HG02759 (cell line): ENCODE data around the gene SCAMP5.

ENCODE experiments used
- ATAC-seq: cut with Tn5 transposase; IDR thresholded peaks from one replicate; pipeline ENCODE4 v1.9.1; 2021; ENCODE audit warnings: mild to moderate bottlenecking, moderate library complexity; ENCODE audit not compliant: unreplicated experiment

Gene SCAMP5

GRCh38 chr15:75044258-75044878 is 49.0 kb downstream of the SCAMP5 start:
- no peak for ATAC-seq

GRCh38 chr15:75045332-75046015 is 50.1 kb downstream of the SCAMP5 start:
- no peak for ATAC-seq

- no peak for ATAC-seq
Observed at GRCh38 chr15:75048394-75048793, 53.0 kb downstream of the SCAMP5 start.

- ATAC-seq: no peak
Observed at GRCh38 chr15:75049392-75049791, 54.0 kb downstream of the SCAMP5 start.

- no peak for ATAC-seq
Observed at GRCh38 chr15:75050283-75050682, 54.9 kb downstream of the SCAMP5 start.

GRCh38 chr15:75051191-75051608 is 55.8 kb downstream of the SCAMP5 start:
- no peak for ATAC-seq

GRCh38 chr15:75051711-75052110 is 56.3 kb downstream of the SCAMP5 start:
- no peak for ATAC-seq

GRCh38 chr15:75052972-75053747 is 57.8 kb downstream of the SCAMP5 start:
- no peak for ATAC-seq

- no peak for ATAC-seq
Observed at GRCh38 chr15:75053748-75054125, 58.4 kb downstream of the SCAMP5 start.

- no peak for ATAC-seq
Observed at GRCh38 chr15:75054172-75054897, 59.0 kb downstream of the SCAMP5 start.

GRCh38 chr15:75056036-75056435 is 60.7 kb downstream of the SCAMP5 start:
- ATAC-seq: no peak

GRCh38 chr15:75058127-75058905 is 63.0 kb downstream of the SCAMP5 start:
- ATAC-seq: no peak

GRCh38 chr15:75059607-75060006 is 64.2 kb downstream of the SCAMP5 start:
- ATAC-seq: no peak

- peak; percentile 67 for ATAC-seq
Observed at GRCh38 chr15:75061272-75061671, 65.9 kb downstream of the SCAMP5 start.

- ATAC-seq: no peak
Observed at GRCh38 chr15:75062706-75063105, 67.3 kb downstream of the SCAMP5 start.

GRCh38 chr15:75063338-75063737 is 68.0 kb downstream of the SCAMP5 start:
- ATAC-seq: no peak

GRCh38 chr15:75063889-75064288 is 68.5 kb downstream of the SCAMP5 start:
- ATAC-seq: no peak

- ATAC-seq: no peak
Observed at GRCh38 chr15:75064846-75065245, 69.5 kb downstream of the SCAMP5 start.

GRCh38 chr15:75065467-75065850 is 70.1 kb downstream of the SCAMP5 start:
- ATAC-seq: no peak

- no peak for ATAC-seq
Observed at GRCh38 chr15:75065851-75066509, 70.6 kb downstream of the SCAMP5 start.
